Tibial nerve (tissue), 4 donors: Measurements from ENCODE around the gene GALNT10. TPM values are rescaled to one million over a fixed set of nuclear protein-coding genes. Genes with fewer than 3 reads are reported as not detected.
A peak's percentile ranks its signal among the peaks of the same experiment; 100 is the strongest.

Experiments used
- DNase-seq, 2 donors: peaks; one replicate each; pipeline ENCODE4 v3.0.0-alpha.2; 2019; ENCODE audit warnings: low spot score in 2 of 2
- H3K27ac ChIP-seq, 4 donors: fragments of 200-600 bp; sonication (generic) in 3 of 4; one replicate each; pipeline ENCODE4 v1.5.1; 2017 to 2019; ENCODE audit warnings: mild to moderate bottlenecking in 1 of 4
- H3K27me3 ChIP-seq, 2 donors: fragments of 200-600 bp; sonication (generic) in 1 of 2; one replicate each; pipeline versions ENCODE4 v1.5.1 to v1.6.0; 2017 to 2019
- H3K36me3 ChIP-seq, 3 donors: fragments of 200-600 bp; sonication (generic); one replicate each; pipeline ENCODE4 v1.5.1; 2018 to 2019
- H3K4me1 ChIP-seq, 4 donors: fragments of 200-600 bp; sonication (generic) in 3 of 4; one replicate each; pipeline ENCODE4 v1.5.1; 2017 to 2019
- H3K4me3 ChIP-seq, 4 donors: fragments of 200-600 bp; sonication (generic) in 3 of 4; one replicate each; pipeline ENCODE4 v1.5.1; 2017 to 2019; ENCODE audit warnings: mild to moderate bottlenecking in 1 of 4, moderate library complexity in 1 of 4
- H3K9me3 ChIP-seq, 4 donors: fragments of 200-600 bp; sonication (generic) in 3 of 4; one replicate each; pipeline ENCODE4 v1.5.1; 2017 to 2019
- CTCF ChIP-seq, 5 experiments: fragments of 200-600 bp in 3 of 5; fragments of 450-650 bp in 2 of 5; sonication (generic) in 3 of 5; IDR thresholded peaks; one replicate each; pipeline ENCODE4 v1.5.1; 2016 to 2019; ENCODE audit warnings: antibody characterized with exemption in 5 of 5, mild to moderate bottlenecking in 3 of 5, moderate library complexity in 2 of 5
- EP300 ChIP-seq, 2 donors: sonication (generic); formaldehyde crosslinking; IDR thresholded peaks; one replicate each; pipeline ENCODE4 v1.6.1; 2017; ENCODE audit warnings: antibody characterized with exemption in 2 of 2, mild to moderate bottlenecking in 1 of 2
- POLR2A ChIP-seq, 2 donors: fragments of 450-650 bp; IDR thresholded peaks; one replicate each; pipeline ENCODE4 v1.6.1; 2017; ENCODE audit warnings: antibody characterized with exemption in 2 of 2, mild to moderate bottlenecking in 2 of 2, moderate library complexity in 2 of 2
- WGBS, 2 donors: methylation state at CpG; one replicate each; pipeline ENCODE4 v1.1.5; 2018; 5-methylcytosine and 5-hydroxymethylcytosine counted together
- total RNA-seq, 4 donors: library from RNA; depleted of rRNA; stranded (reverse); fragments of >200 nt; gene quantifications; one replicate each; pipeline ENCODE4 v1.1.0, GENCODE V29; 2016

GALNT10 gene
- total RNA-seq, 4 donors from 2014 or later: 24.1 to 41.2 (median 26.7) TPM

- 68 to 74% methylated on average over 8 of the region's 8 CpGs for WGBS, 2 donors
- TF ChIP-seq EP300 (IDR thresholded peaks at IDR 0.05): no peak
- no peak for TF ChIP-seq POLR2A (IDR thresholded peaks at IDR 0.05)
- no peak for TF ChIP-seq CTCF (IDR thresholded peaks at IDR 0.05)
- Histone ChIP-seq H3K4me1 (peaks cover 0 to 61% (median 41%) of the 10 kb centered on the region in 4 donors), H3K4me3 (no peak overlapping the region), H3K9me3 (no peaks in the 10 kb centered on the region), H3K36me3 (peaks cover 0 to 3% (median 0%) of the 10 kb centered on the region in 3 donors), H3K27me3 (no peaks in the 10 kb centered on the region), H3K27ac (no peak overlapping the region)
- no peak for DNase-seq
Observed at GRCh38 chr5:154194345-154195329, 4.1 kb downstream of the GALNT10 start.

- Histone ChIP-seq H3K9me3 (no peaks in the 10 kb centered on the region), H3K4me3 (no peak overlapping the region), H3K36me3 (peaks cover 0 to 3% (median 0%) of the 10 kb centered on the region in 3 donors), H3K27me3 (no peaks in the 10 kb centered on the region), H3K4me1 (peaks cover 0 to 56% (median 38%) of the 10 kb centered on the region in 4 donors), H3K27ac (peak overlapping the region in 1 of 4 donors; percentile 10)
- TF ChIP-seq CTCF (IDR thresholded peaks at IDR 0.05) (no peak), POLR2A (IDR thresholded peaks at IDR 0.05) (no peak), EP300 (IDR thresholded peaks at IDR 0.05) (no peak)
- DNase-seq: no peak
- 100% methylated on average over 1 of the region's 1 CpG for WGBS, 2 donors
Observed at GRCh38 chr5:154196281-154196680, 5.7 kb downstream of the GALNT10 start.

- no peak overlapping the region for H3K4me3 ChIP-seq
- H3K36me3 ChIP-seq: peaks cover 0 to 3% (median 0%) of the 10 kb centered on the region in 3 donors
- peaks cover 0 to 48% (median 30%) of the 10 kb centered on the region in 4 donors for H3K4me1 ChIP-seq
- 20 to 24% methylated on average over 8 of the region's 8 CpGs for WGBS, 2 donors
- no peaks in the 10 kb centered on the region for H3K27me3 ChIP-seq
- TF ChIP-seq CTCF (IDR thresholded peaks at IDR 0.05) (peak in 1 of 5 experiments; percentile 16), EP300 (IDR thresholded peaks at IDR 0.05) (no peak), POLR2A (IDR thresholded peaks at IDR 0.05) (no peak)
- DNase-seq: no peak
- H3K9me3 ChIP-seq: no peaks in the 10 kb centered on the region
- peak overlapping the region in 1 of 4 donors; percentile 10 for H3K27ac ChIP-seq
Observed at GRCh38 chr5:154196955-154197652, 6.6 kb downstream of the GALNT10 start.

GRCh38 chr5:154197801-154198491, 7.4 kb downstream of the GALNT10 start:
- TF ChIP-seq POLR2A (IDR thresholded peaks at IDR 0.05) (no peak), EP300 (IDR thresholded peaks at IDR 0.05) (no peak), CTCF (IDR thresholded peaks at IDR 0.05) (no peak)
- peaks cover 0 to 3% (median 0%) of the 10 kb centered on the region in 3 donors for H3K36me3 ChIP-seq
- peaks cover 0 to 48% (median 25%) of the 10 kb centered on the region in 4 donors for H3K4me1 ChIP-seq
- no peak overlapping the region for H3K27ac ChIP-seq
- no peaks in the 10 kb centered on the region for H3K27me3 ChIP-seq
- no peaks in the 10 kb centered on the region for H3K9me3 ChIP-seq
- no peak for DNase-seq
- no peak overlapping the region for H3K4me3 ChIP-seq
- 67 to 79% methylated on average over 8 of the region's 8 CpGs for WGBS, 2 donors
